Tongue (tissue), 2 donors: ENCODE measurements around the gene USP6NL. TPM values are rescaled to one million over a fixed set of nuclear protein-coding genes. Genes with fewer than 3 reads are reported as not detected.

Source experiments
- DNase-seq: peaks from one replicate; pipeline ENCODE4 v3.0.0-alpha.2; 2015
- total RNA-seq: library from RNA; depleted of rRNA; stranded (reverse); fragments of >200 nt; gene quantifications from one replicate; pipeline ENCODE4 v1.2.3, GENCODE V29; 2014

Gene USP6NL
- total RNA-seq, 1 donor from 2014 or later = 15.4 TPM

GRCh38 chr10:11478807-11479206 lies 132.6 kb downstream of the USP6NL start:
- DNase-seq = no peak

DNA sequence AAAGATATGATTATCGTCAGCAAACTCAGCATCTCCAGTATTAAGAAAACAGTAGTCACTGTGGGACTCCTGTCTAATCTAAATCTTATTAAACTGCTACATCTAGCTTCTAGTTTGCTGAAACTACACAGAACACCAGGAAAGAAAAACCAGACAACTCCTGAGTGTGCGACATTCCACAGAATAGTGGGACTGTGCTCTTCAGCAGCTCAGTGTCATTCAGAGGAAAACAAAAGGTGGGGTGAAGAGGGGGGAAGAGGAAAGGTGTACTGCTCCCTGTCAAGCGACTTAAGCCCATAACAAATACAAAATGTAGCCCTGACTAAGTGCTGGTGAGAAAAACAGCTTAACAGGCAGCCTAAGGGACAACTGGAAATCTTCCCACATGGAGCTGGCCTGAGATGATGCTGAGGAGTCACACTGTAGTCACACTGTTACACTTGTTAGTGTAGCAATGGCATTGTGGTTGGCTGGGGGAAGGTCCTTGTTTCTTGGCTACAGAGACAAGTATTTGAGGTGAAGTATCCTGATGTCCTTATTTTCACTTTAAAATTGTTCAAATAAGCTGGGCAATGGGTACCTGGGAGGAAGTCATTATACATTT lies 135.5 kb downstream of the USP6NL start:
- DNase-seq = no peak

- no peak for DNase-seq
Measured at GRCh38 chr10:11473128-11473760, 138.2 kb downstream of the USP6NL start.

GRCh38 chr10:11472158-11472753 lies 139.2 kb downstream of the USP6NL start:
- DNase-seq = peak; percentile 83

DNA sequence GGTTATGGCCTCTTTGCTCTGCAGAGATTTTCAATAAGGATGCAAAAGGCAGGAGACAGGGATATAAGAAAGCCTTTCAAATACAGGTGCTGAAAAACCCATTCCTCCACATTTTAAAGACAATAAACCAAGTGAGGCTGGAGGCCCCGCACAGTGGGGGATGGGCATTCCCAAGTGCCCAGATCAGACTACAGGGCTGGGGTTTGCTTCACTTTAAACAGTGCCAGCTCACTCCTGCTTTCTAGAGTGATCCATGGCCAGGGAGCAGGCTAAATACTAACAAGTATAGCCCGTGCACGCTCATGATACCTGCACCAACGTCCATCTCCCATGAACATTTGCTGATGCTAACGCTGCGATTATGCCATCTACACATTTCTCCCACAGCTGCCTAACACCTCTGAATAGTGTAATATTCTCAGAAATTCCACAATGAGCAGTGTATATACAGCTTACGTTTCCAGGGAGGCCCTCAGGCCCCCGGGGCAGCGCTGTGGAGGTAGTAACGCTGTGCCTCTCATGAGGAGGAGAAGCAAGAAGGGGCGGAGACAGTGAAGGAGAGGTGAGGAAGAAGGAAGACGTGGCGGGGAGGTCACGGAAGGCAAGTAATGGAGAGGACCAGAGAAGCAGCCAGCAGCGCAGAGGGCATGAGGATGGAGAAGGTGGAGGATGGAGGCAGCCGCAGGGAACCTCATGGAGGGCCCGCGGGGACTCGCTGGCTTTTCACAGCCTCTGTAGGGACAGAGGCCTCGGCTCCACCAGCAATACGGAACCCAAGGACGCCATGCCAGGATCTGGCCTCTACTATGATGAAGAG lies 141.7 kb downstream of the USP6NL start:
- DNase-seq = no peak

- no peak for DNase-seq
Measured at GRCh38 chr10:11468126-11468742, 143.2 kb downstream of the USP6NL start.

DNA sequence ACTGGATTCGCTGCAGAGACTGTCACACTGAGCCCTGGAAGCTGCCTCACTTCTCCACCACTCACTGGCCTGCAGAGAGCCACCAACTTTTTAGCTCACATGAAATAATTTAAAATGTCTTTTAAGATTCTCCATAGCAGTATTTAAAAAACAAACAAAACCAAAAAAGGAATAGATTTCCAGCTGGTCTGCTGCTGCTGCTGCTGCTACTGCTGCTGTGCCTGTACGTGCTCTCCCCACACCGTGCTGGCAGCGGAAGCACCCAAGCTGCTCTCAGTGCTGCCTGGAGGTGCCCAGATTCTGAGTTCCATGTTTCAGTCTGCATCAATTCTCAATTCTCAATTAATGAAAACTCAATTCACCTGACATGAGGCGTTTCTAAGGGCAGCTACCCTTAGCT lies 146.0 kb downstream of the USP6NL start:
- no peak for DNase-seq

- no peak for DNase-seq
Measured at GRCh38 chr10:11463111-11463510, 148.3 kb downstream of the USP6NL start.

- DNase-seq = no peak
Measured at GRCh38 chr10:11462071-11462470, 149.4 kb downstream of the USP6NL start.

DNA sequence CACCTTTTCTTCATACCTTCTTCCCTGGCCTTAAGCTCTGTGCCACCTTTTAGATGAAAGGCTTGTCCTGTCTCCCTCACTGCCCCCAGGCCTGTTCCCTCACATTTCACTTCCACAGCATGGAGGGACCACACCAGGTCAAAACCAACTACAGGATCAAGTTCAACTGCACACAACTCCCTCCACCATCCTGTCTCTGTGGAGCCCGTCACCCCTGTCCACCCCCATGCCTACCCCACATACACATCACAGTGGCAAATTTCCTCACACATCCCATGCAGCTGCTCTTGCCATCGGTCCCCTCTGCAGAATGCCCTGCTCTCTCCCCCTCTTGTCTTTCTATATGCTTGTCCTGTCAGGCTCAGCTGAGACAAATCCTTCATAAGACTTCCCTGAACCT lies 154.1 kb downstream of the USP6NL start:
- no peak for DNase-seq

- no peak for DNase-seq
Measured at GRCh38 chr10:11454958-11455566, 156.4 kb downstream of the USP6NL start.

- no peak for DNase-seq
Measured at GRCh38 chr10:11454160-11454559, 157.3 kb downstream of the USP6NL start.

DNA sequence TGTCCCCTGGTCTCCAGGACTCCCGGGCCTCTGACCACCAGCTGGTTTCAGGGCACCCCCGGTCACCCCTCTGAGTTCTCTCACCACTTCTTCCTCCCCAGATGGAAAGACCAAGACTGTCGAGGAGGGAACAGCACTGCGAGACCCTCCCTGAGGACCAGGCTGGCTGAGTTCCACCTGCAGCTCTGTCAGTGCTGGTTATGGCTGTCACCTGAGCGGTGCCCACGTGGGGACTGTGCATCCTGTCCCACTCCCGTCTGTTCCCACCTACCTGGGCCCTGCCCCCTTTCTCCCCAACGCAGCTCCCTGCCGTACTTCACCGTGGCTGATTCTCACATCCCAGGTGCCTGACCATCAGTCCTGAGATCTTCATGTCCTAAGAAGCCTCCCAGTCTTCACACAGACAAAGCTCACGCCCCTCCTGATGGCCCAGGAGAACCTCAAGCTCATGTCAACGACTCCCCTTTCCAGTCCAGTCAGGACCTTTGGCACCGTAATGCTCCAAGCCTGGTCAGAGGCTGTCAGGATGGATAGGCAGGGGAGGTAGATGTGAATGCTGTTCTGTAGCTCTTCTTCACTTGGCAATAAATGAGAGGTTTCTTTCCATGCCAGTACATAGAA lies 159.7 kb downstream of the USP6NL start:
- DNase-seq = no peak

DNA sequence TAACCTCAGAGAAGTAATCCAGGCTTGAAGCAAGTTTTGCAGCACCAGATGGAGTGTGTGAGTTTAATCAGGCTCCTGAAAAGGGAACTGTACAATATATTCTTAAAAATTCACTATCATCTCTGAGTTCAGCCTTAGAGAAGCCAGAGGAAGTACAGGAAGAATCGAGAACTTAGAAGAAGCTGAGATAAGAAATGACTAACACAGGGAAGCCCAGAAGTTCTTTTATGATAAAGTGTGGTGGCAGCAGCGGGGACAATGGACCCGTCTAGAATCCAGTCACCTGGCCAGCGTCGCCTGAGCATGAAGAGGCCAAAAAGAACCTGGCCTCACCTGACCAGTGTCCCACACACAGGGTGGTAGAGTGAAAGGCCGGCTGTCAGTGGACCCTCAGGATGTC lies 161.0 kb downstream of the USP6NL start:
- no peak for DNase-seq

DNA sequence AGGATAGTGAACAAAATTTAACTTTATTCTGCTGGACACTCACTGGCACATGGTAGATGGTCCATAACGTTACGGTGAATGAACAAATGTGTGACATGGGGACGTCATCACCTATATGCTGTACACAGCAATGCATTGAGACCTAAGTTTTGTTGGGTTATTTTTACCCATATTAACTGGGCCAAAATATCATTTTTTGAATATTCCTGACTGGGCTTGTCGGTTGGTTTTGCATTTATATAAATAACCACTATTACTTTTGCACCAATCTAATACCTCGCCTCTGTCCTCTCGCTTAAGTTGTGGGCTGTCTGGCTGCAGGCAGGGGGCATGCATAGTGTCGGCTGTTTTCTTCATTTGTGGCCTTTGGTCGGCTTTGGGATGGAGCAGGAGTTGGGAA lies 161.7 kb downstream of the USP6NL start:
- no peak for DNase-seq

DNA sequence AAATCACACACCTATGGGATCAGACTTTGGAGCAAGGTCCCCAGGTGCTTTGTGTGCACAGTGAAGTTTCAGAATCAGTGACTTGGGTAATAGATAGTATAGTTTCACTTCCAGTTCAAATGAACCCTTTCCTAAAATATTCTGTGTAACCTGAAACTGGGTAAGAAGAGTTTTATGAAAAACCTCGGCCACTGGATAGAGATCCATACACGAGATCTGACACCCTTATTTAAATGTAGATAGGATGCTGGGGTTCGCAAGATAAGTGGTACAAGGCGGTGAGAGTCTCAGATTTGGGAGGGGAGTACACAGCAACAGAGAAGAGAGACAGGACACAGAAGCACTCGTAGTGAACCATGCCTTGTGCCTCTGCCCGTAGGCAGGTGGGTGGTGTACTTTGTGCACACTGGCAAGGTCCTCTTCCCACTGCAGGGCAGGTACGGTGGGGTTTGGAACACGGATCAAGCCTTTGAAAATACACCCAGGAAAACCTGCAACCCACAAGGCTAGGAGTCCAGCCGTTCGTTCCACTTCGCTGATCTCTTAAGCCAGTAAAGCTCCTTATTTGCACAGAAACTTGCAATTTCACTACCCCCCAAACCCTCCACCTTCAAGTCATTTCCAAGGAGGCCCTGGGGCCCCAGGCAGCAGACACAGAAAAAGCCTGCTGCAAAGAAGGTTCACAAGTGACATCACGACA lies 162.8 kb downstream of the USP6NL start:
- no peak for DNase-seq

GRCh38 chr10:11448190-11448544 lies 163.3 kb downstream of the USP6NL start:
- peak; percentile 57 for DNase-seq

- DNase-seq = peak; percentile 36
Measured at GRCh38 chr10:11447586-11447985, 163.9 kb downstream of the USP6NL start.

- DNase-seq = no peak
Measured at GRCh38 chr10:11446864-11447263, 164.6 kb downstream of the USP6NL start.

GRCh38 chr10:11446133-11446532 lies 165.3 kb downstream of the USP6NL start:
- no peak for DNase-seq
